ENCODE measurements around the gene RDH13.

DNA sequence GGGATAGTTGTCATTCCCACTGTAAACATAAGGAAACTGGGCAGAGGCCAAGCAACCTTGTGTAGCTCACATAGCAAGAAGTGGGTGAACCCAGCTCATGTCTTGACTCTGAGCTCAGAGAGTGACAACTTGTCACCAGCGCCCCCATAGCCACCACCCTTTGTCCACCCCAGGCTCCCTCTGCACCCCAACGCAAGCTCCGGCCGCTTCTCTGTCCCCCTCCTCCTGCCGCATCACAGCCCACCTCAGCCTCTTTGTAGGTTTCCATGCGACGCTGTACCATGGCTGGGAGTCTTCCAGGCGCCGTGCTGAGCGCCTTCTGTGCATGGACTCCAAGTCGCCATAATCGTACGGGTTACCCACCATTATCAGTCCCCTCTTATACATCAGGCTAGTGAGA lies 28.2 kb downstream of the RDH13 start:
- no peak for TF ChIP-seq POLR2A (IDR thresholded peaks at IDR 0.05)
- TF ChIP-seq, protein P1, sequence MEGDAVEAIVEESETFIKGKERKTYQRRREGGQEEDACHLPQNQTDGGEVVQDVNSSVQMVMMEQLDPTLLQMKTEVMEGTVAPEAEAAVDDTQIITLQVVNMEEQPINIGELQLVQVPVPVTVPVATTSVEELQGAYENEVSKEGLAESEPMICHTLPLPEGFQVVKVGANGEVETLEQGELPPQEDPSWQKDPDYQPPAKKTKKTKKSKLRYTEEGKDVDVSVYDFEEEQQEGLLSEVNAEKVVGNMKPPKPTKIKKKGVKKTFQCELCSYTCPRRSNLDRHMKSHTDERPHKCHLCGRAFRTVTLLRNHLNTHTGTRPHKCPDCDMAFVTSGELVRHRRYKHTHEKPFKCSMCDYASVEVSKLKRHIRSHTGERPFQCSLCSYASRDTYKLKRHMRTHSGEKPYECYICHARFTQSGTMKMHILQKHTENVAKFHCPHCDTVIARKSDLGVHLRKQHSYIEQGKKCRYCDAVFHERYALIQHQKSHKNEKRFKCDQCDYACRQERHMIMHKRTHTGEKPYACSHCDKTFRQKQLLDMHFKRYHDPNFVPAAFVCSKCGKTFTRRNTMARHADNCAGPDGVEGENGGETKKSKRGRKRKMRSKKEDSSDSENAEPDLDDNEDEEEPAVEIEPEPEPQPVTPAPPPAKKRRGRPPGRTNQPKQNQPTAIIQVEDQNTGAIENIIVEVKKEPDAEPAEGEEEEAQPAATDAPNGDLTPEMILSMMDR (IDR thresholded peaks at IDR 0.05) = no peak
